H1 (cell line): ENCODE results near the gene ZHX3. TPM values are rescaled to one million over a fixed set of nuclear protein-coding genes. Genes with fewer than 3 reads are reported as not detected.

ENCODE experiments used
- CTCF ChIA-PET: fragments of 300-600 bp; sonication (Branson Sonifier 250); formaldehyde crosslinking; loops from one replicate; lab custom pipeline; 2021; ENCODE audit not compliant: partially characterized antibody; lab: Charles Lee
- POLR2A ChIA-PET: fragments of 300-600 bp; sonication (Branson Sonifier 250); formaldehyde crosslinking; loops from one replicate; lab custom pipeline; 2021; ENCODE audit warnings: inconsistent platforms; ENCODE audit not compliant: partially characterized antibody; lab: Charles Lee
- DNase-seq, 2 experiments: peaks; one replicate each; pipeline versions ENCODE4 v3.0.0 to v3.0.0-alpha.2; 2010 to 2022; ENCODE audit warnings: low spot score in 2 of 2, low read depth in 1 of 2, mixed read lengths in 1 of 2
- FAIRE-seq: peaks from 2 replicates; lab custom pipeline; 2011; peaks lifted over from hg19 to GRCh38; lab: Jason Lieb, UNC
- H2AFZ ChIP-seq: 2 replicates; pipeline ENCODE4 v1.8.1; 2012; ENCODE audit warnings: low read length, inconsistent platforms
- H2AK5ac ChIP-seq: 2 replicates; pipeline ENCODE4 v1.6.1; 2013; ENCODE audit warnings: low read depth, low read length
- H2BK120ac ChIP-seq: replicated peaks from 2 replicates; pipeline ENCODE3; 2013; ENCODE audit warnings: low read depth, low read length, inconsistent platforms
- H2BK12ac ChIP-seq: 2 replicates; pipeline ENCODE4 v1.6.1; 2013; ENCODE audit warnings: low read depth, low read length
- H2BK15ac ChIP-seq: 2 replicates; pipeline ENCODE4 v1.6.1; 2013; ENCODE audit warnings: low read length
- H2BK20ac ChIP-seq: 2 replicates; pipeline ENCODE4 v1.6.1; 2013; ENCODE audit warnings: low read length
- H2BK5ac ChIP-seq: 2 replicates; pipeline ENCODE4 v1.6.1; 2013; ENCODE audit warnings: low read depth, low read length
- H3K14ac ChIP-seq: 2 replicates; pipeline ENCODE4 v1.6.1; 2013; ENCODE audit warnings: inconsistent platforms; ENCODE audit not compliant: insufficient read length
- H3K18ac ChIP-seq: 2 replicates; pipeline ENCODE4 v1.6.1; 2013; ENCODE audit warnings: low read length; ENCODE audit errors: extremely low read depth
- H3K23ac ChIP-seq: 2 replicates; pipeline ENCODE4 v1.6.1; 2013; ENCODE audit warnings: inconsistent platforms; ENCODE audit not compliant: insufficient read length
- H3K23me2 ChIP-seq: 2 replicates; pipeline ENCODE4 v1.6.1; 2013; ENCODE audit warnings: low read depth, low read length
- H3K27ac ChIP-seq: 2 replicates; pipeline ENCODE4 v1.6.1; 2011; ENCODE audit warnings: low read depth, low read length, inconsistent platforms
- H3K27me3 ChIP-seq, 4 experiments: replicated peaks in 1 of 4; 1 replicate in 1 of 4; 2 replicates in 3 of 4; pipeline versions ENCODE4 v1.6.1 to v1.8.1; 2011 to 2013; ENCODE audit warnings: low read length in 3 of 4, mild to moderate bottlenecking in 3 of 4, inconsistent platforms in 2 of 4, mixed read lengths in 2 of 4, moderate library complexity in 1 of 4; ENCODE audit not compliant: control insufficient read depth in 3 of 4, insufficient read depth in 3 of 4; ENCODE audit errors: extremely low read depth in 1 of 4
- H3K36me3 ChIP-seq, 4 experiments: 2 replicates each; pipeline versions ENCODE4 v1.6.1 to v1.8.1; 2011 to 2013; ENCODE audit warnings: mild to moderate bottlenecking in 4 of 4, low read length in 3 of 4, moderate library complexity in 2 of 4, control low read depth in 1 of 4, inconsistent platforms in 1 of 4; ENCODE audit not compliant: insufficient read depth in 4 of 4, control insufficient read depth in 2 of 4
- H3K4ac ChIP-seq: replicated peaks from 2 replicates; pipeline ENCODE3; 2013; ENCODE audit warnings: low read length, low read depth, mixed read lengths, inconsistent platforms; ENCODE audit not compliant: insufficient read length
- H3K4me1 ChIP-seq, 4 experiments: replicated peaks in 1 of 4; 1 replicate in 1 of 4; 2 replicates in 3 of 4; pipeline versions ENCODE4 v1.6.1 to v1.8.1; 2011 to 2013; ENCODE audit warnings: low read length in 3 of 4, inconsistent platforms in 2 of 4, mixed read lengths in 1 of 4; ENCODE audit not compliant: insufficient read depth in 4 of 4, control insufficient read depth in 3 of 4
- H3K4me2 ChIP-seq, 2 experiments: 2 replicates each; pipeline versions ENCODE4 v1.6.1 to v1.8.1; 2011 to 2013; ENCODE audit warnings: low read depth in 2 of 2, low read length in 2 of 2, control low read depth in 1 of 2, inconsistent platforms in 1 of 2, mild to moderate bottlenecking in 1 of 2; ENCODE audit not compliant: insufficient read depth in 1 of 2
- H3K4me3 ChIP-seq, 4 experiments: fragments of 200-600, 300-600 bp in 1 of 4; sonication (generic), shearing (Covaris generic), sonication (Bioruptor Twin) in 1 of 4; 2 replicates each; pipeline versions ENCODE4 v1.5.1 to v1.8.1; 2011 to 2016; ENCODE audit warnings: low read length in 4 of 4, low read depth in 3 of 4, control low read depth in 2 of 4, inconsistent platforms in 2 of 4, mild to moderate bottlenecking in 2 of 4, mixed read lengths in 1 of 4, moderate library complexity in 1 of 4; ENCODE audit not compliant: insufficient read depth in 2 of 4; ENCODE audit errors: extremely low read depth in 1 of 4
- H3K56ac ChIP-seq: replicated peaks from 2 replicates; pipeline ENCODE3; 2013; ENCODE audit warnings: low read depth, mild to moderate bottlenecking, mixed read lengths, low read length, inconsistent platforms; ENCODE audit not compliant: insufficient read length
- H3K79me1 ChIP-seq: 2 replicates; pipeline ENCODE4 v1.6.1; 2013; ENCODE audit warnings: low read depth, low read length, control low read depth
- H3K79me2 ChIP-seq, 2 experiments: 2 replicates each; pipeline versions ENCODE4 v1.6.1 to v1.8.1; 2012 to 2013; ENCODE audit warnings: low read length in 2 of 2, mild to moderate bottlenecking in 2 of 2, inconsistent platforms in 1 of 2; ENCODE audit not compliant: insufficient read depth in 2 of 2, control insufficient read depth in 1 of 2
- H3K9ac ChIP-seq, 4 experiments: replicated peaks in 1 of 4; 1 replicate in 1 of 4; 2 replicates in 3 of 4; pipeline versions ENCODE4 v1.6.1 to v1.8.1; 2011 to 2013; ENCODE audit warnings: low read depth in 3 of 4, low read length in 3 of 4, control low read depth in 2 of 4, mild to moderate bottlenecking in 2 of 4, moderate library complexity in 2 of 4, inconsistent platforms in 1 of 4; ENCODE audit errors: extremely low read depth in 1 of 4
- H3K9me3 ChIP-seq, 2 experiments: 2 replicates each; pipeline versions ENCODE4 v1.6.1 to v1.8.1; 2012 to 2013; ENCODE audit warnings: mild to moderate bottlenecking in 2 of 2, moderate library complexity in 2 of 2, control low read depth in 1 of 2, inconsistent platforms in 1 of 2, low read depth in 1 of 2, low read length in 1 of 2, mixed read lengths in 1 of 2; ENCODE audit not compliant: insufficient read depth in 2 of 2
- H4K20me1 ChIP-seq, 2 experiments: replicated peaks in 1 of 2; 2 replicates each; pipeline versions ENCODE3 to v1.8.1; 2011 to 2013; ENCODE audit warnings: inconsistent platforms in 2 of 2, low read length in 2 of 2, mild to moderate bottlenecking in 1 of 2; ENCODE audit not compliant: insufficient read depth in 2 of 2, control insufficient read depth in 1 of 2
- H4K5ac ChIP-seq: 2 replicates; pipeline ENCODE4 v1.6.1; 2013; ENCODE audit warnings: low read length, low read depth, mixed read lengths, inconsistent platforms; ENCODE audit not compliant: insufficient read length
- H4K8ac ChIP-seq: 2 replicates; pipeline ENCODE4 v1.8.0; 2013; ENCODE audit warnings: mild to moderate bottlenecking, moderate library complexity, low read length, inconsistent platforms; ENCODE audit not compliant: insufficient read depth; ENCODE audit errors: extremely low read depth
- H4K91ac ChIP-seq: replicated peaks from 2 replicates; pipeline ENCODE3; 2013; ENCODE audit warnings: low read length, mixed read lengths, inconsistent platforms; ENCODE audit not compliant: insufficient read length
- JUND ChIP-seq: IDR thresholded peaks from 2 replicates; pipeline ENCODE4 v1.6.1; 2011; ENCODE audit warnings: mild to moderate bottlenecking, improper control_type of control experiment, low read length
- PHF8 ChIP-seq: fragments of 200-600 bp; sonication (generic); conservative IDR thresholded peaks from 2 replicates; pipeline ENCODE4 v1.7.1; 2012; ENCODE audit warnings: low read depth, mild to moderate bottlenecking, inconsistent platforms, low read length, moderate library complexity
- POU5F1 ChIP-seq: IDR thresholded peaks from 2 replicates; pipeline ENCODE4 v1.6.1; 2011; ENCODE audit warnings: low read depth, mild to moderate bottlenecking, low read length, moderate library complexity
- ZNF274 ChIP-seq: IDR thresholded peaks from 2 replicates; pipeline ENCODE4 v1.7.0; 2012; ENCODE audit warnings: low read length, borderline replicate concordance; ENCODE audit errors: extremely low read depth
- WGBS, 2 experiments: shearing (Covaris generic) in 1 of 2; methylation state at CpG; one replicate each; pipeline versions ENCODE4 v1.1.6 to v1.1.7; 2013 to 2015; ENCODE audit warnings: low lambda C conversion rate in 2 of 2, mixed read lengths in 2 of 2, inconsistent platforms in 1 of 2, low coverage in 1 of 2, missing lambda C conversion rate in 1 of 2; ENCODE audit not compliant: insufficient replicate concordance in 2 of 2, insufficient coverage in 1 of 2, insufficient read length in 1 of 2; ENCODE audit errors: extremely low coverage in 1 of 2, missing lambda C conversion rate in 1 of 2; 5-methylcytosine and 5-hydroxymethylcytosine counted together
- polyA plus RNA-seq, 7 experiments: library from polyadenylated mRNA; depleted of rRNA in 3 of 7; stranded (reverse) in 5 of 7; unstranded in 2 of 7; fragments of >200 nt in 5 of 7; fragments of 200-250 nt in 2 of 7; gene quantifications; 1 replicate in 5 of 7; 2 replicates in 1 of 7; 4 replicates in 1 of 7; pipeline versions ENCODE4 v1.2.1 to v1.2.3, GENCODE V29; 2011 to 2013; ENCODE audit warnings: missing spikeins in 2 of 7, mixed read lengths in 2 of 7
- total RNA-seq: library from RNA; stranded (reverse); fragmentation: NEBNext Ultra II Directional; extraction: Animal tissue kit (Norgen Biotek cat#: 25700); gene quantifications from 2 replicates; pipeline ENCODE4 v1.2.1, GENCODE V29; 2021

The ZHX3 gene
- total and polyA plus RNA-seq, 2 of the 8 experiments (the other 6 are each of a cell fraction or from before 2014, with no cell fraction given) = 1.00 to 7.8 TPM

- Histone ChIP-seq H3K79me1 (no peaks in the 10 kb centered on the region), H3K4me1 (no peaks in the 10 kb centered on the region), H3K27me3 (no peaks in the 10 kb centered on the region), H3K14ac (no peak overlapping the region), H3K18ac (no peak overlapping the region), H3K79me2 (no peaks in the 10 kb centered on the region), H4K20me1 (no peaks in the 10 kb centered on the region), H4K5ac (no peak overlapping the region), H3K4me3 (no peak overlapping the region), H3K36me3 (no peaks in the 10 kb centered on the region), H3K27ac (no peak overlapping the region), H3K23ac (no peak overlapping the region), H2AFZ (no peak overlapping the region), H3K23me2 (no peaks in the 10 kb centered on the region), H4K8ac (no peak overlapping the region), H2BK5ac (no peak overlapping the region), H3K9ac (no peak overlapping the region), H2BK15ac (no peak overlapping the region), H2BK12ac (no peak overlapping the region), H2AK5ac (no peak overlapping the region), H2BK20ac (no peak overlapping the region), H3K56ac (no peak overlapping the region), H4K91ac (no peak overlapping the region), H3K4ac (no peak overlapping the region), H3K9me3 (no peaks in the 10 kb centered on the region), H2BK120ac (no peak overlapping the region), H3K4me2 (no peak overlapping the region)
- no peak for TF ChIP-seq PHF8
- TF ChIP-seq JUND = no peak
- no peak for TF ChIP-seq ZNF274
- TF ChIP-seq POU5F1 = no peak
- ChIA-PET POLR2A (no interaction called here), CTCF (interaction anchor here (0.9 to 2.8 kb wide), 2 partner anchors 9 to 22 kb away, joined by 3 to 7 read pairs; no protein-coding TSS in a partner anchor)
- no peak for FAIRE-seq
- 36% methylated on average over 1 of the region's 1 CpG; no CpG with 5 or more reads in 1 of the 2 experiments for WGBS, 2 experiments
- no peak for DNase-seq
These were observed 45.2 kb downstream of the ZHX3 start for GRCh38 chr20:41272339-41272738.
